Smooth muscle cell (in vitro differentiated cells): Measurements from ENCODE around the gene MEGF11. TPM values are rescaled to one million over a fixed set of nuclear protein-coding genes. Genes with fewer than 3 reads are reported as not detected.

Source experiments
- DNase-seq: peaks from one replicate; lab custom pipeline; 2025; ENCODE audit not compliant: unreplicated experiment; lab: John Stamatoyannopoulos, UW
- H2AFZ ChIP-seq: fragments of 200-600 bp; sonication (generic); 2 replicates; pipeline ENCODE4 v1.6.0; 2016; ENCODE audit warnings: antibody characterized with exemption, low read depth, mild to moderate bottlenecking
- H3F3A ChIP-seq: fragments of 200-600 bp; sonication (generic); 2 replicates; pipeline ENCODE4 v1.6.0; 2017; ENCODE audit warnings: antibody characterized with exemption, low read depth
- H3K27ac ChIP-seq: fragments of 200-600 bp; sonication (generic); 2 replicates; pipeline ENCODE4 v1.5.1; 2016; ENCODE audit warnings: low read depth, mild to moderate bottlenecking
- H3K27me3 ChIP-seq: fragments of 200-600 bp; sonication (generic); 2 replicates; pipeline ENCODE4 v1.6.1; 2016; ENCODE audit warnings: low read depth, mild to moderate bottlenecking
- H3K36me3 ChIP-seq: fragments of 200-600 bp; sonication (generic); 2 replicates; pipeline ENCODE4 v1.5.1; 2016; ENCODE audit warnings: low read depth
- H3K4me1 ChIP-seq: fragments of 200-600 bp; sonication (generic); 2 replicates; pipeline ENCODE4 v1.5.1; 2016; ENCODE audit warnings: low read depth
- H3K4me2 ChIP-seq: fragments of 200-600 bp; sonication (generic); 2 replicates; pipeline ENCODE4 v1.6.0; 2016; ENCODE audit warnings: mild to moderate bottlenecking
- H3K4me3 ChIP-seq: fragments of 200-600 bp; sonication (generic); 2 replicates; pipeline ENCODE4 v1.5.1; 2016; ENCODE audit warnings: mild to moderate bottlenecking
- H3K79me2 ChIP-seq: fragments of 200-600 bp; sonication (generic); 2 replicates; pipeline ENCODE4 v1.6.0; 2016; ENCODE audit warnings: low read depth, mild to moderate bottlenecking
- H3K9ac ChIP-seq: fragments of 200-600 bp; sonication (generic); 2 replicates; pipeline ENCODE4 v1.6.0; 2016; ENCODE audit warnings: low read depth
- H3K9me3 ChIP-seq: fragments of 200-600 bp; sonication (generic); replicated peaks from 2 replicates; pipeline ENCODE4 v1.5.1; 2016; ENCODE audit warnings: low read depth
- H4K20me1 ChIP-seq: fragments of 200-600 bp; sonication (generic); 2 replicates; pipeline ENCODE4 v1.6.0; 2016; ENCODE audit warnings: low read depth
- CTCF ChIP-seq: fragments of 200-600 bp; sonication (generic); IDR thresholded peaks from 2 replicates; pipeline ENCODE4 v1.5.1; 2017; ENCODE audit warnings: borderline replicate concordance, mild to moderate bottlenecking, antibody characterized with exemption; ENCODE audit not compliant: insufficient read depth, poor library complexity, severe bottlenecking
- WGBS: methylation state at CpG from one replicate; pipeline ENCODE4 v1.1.7; 2016; ENCODE audit warnings: low lambda C conversion rate; 5-methylcytosine and 5-hydroxymethylcytosine counted together
- polyA plus RNA-seq: library from polyadenylated mRNA; unstranded; fragments of >200 nt; fragmentation: Nextera tagmentation; extraction: Ambion mirVana; gene quantifications from 2 replicates; pipeline ENCODE4 v1.2.1, GENCODE V29; 2016
- total RNA-seq: library from RNA; depleted of rRNA; stranded (reverse); fragments of >200 nt; gene quantifications from 2 replicates; pipeline ENCODE4 v1.2.3, GENCODE V29; 2014

MEGF11 gene
- total and polyA plus RNA-seq, 2 experiments from 2014 or later = 0.08 TPM; not detected in 1

- Histone ChIP-seq H3K4me3 (no peak overlapping the region), H3K4me1 (no peaks in the 10 kb centered on the region), H3K9ac (no peak overlapping the region), H3K9me3 (no peaks in the 10 kb centered on the region), H4K20me1 (no peaks in the 10 kb centered on the region), H2AFZ (no peak overlapping the region), H3K27ac (no peak overlapping the region), H3K79me2 (no peaks in the 10 kb centered on the region), H3K4me2 (no peak overlapping the region), H3K27me3 (peaks cover 27% of the 10 kb centered on the region), H3K36me3 (no peaks in the 10 kb centered on the region), H3F3A (no peaks in the 10 kb centered on the region)
- no peak for TF ChIP-seq CTCF
- WGBS = 94% methylated on average over 3 of the region's 3 CpGs
- DNase-seq = no peak
These were observed 7.5 kb upstream of the MEGF11 start for GRCh38 chr15:66261056-66261455.

- H3K4me3 ChIP-seq = no peak overlapping the region
- no peaks in the 10 kb centered on the region for H3K79me2 ChIP-seq
- H3K9ac ChIP-seq = no peak overlapping the region
- no peak for DNase-seq
- H3F3A ChIP-seq = no peaks in the 10 kb centered on the region
- no peak overlapping the region for H3K4me2 ChIP-seq
- H4K20me1 ChIP-seq = peaks cover 7% of the 10 kb centered on the region
- no peaks in the 10 kb centered on the region for H3K9me3 ChIP-seq
- no peak overlapping the region for H2AFZ ChIP-seq
- no peaks in the 10 kb centered on the region for H3K36me3 ChIP-seq
- no peak for TF ChIP-seq CTCF
- peaks cover 15% of the 10 kb centered on the region for H3K4me1 ChIP-seq
- H3K27ac ChIP-seq = no peak overlapping the region
- H3K27me3 ChIP-seq = peaks cover 70% of the 10 kb centered on the region
- 80% methylated on average over 3 of the region's 3 CpGs for WGBS
These were observed 3.1 kb upstream of the MEGF11 start for GRCh38 chr15:66256692-66257091.

DNA sequence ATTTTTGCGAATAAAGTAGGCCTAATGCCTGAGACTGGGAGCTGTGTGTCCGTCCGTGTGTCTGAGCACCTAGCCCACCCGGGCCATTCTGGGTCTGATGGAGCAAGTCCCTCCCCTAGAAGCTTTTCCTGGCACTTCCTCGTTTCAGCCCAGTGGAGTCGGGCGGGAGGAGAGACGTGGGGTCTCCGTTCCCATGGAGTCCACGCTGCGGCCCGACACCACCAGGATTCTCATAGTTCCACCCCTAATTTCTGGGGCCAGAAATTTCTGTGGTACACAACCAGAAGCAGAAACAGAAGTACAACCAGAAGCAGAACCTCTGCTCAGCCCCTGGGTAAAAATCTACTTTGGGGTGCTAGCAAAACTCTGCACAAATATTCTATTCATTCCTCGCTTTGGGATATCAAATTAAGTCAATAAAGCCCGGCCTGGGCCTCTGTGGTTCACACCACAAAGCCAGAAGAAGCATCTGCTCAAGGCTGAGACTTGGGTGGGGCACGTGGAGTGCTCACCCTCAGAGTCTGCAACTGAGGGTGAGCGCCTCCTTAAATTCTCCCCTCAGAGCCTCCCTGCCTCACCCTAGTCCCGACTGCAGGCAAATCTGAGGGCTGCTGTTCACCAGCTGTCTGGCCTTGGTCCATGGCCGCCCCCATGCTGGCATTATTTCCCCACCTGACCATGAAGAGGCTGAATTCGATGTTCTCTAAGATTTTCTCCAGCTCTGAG, 1.6 kb upstream of the MEGF11 start:
- H3K4me2 ChIP-seq = no peak overlapping the region
- H3K9me3 ChIP-seq = no peaks in the 10 kb centered on the region
- no peak overlapping the region for H3K9ac ChIP-seq
- no peak for TF ChIP-seq CTCF
- peaks cover 18% of the 10 kb centered on the region for H3K4me1 ChIP-seq
- H3F3A ChIP-seq = no peaks in the 10 kb centered on the region
- no peaks in the 10 kb centered on the region for H3K79me2 ChIP-seq
- peaks cover 86% of the 10 kb centered on the region for H3K27me3 ChIP-seq
- no peak overlapping the region for H2AFZ ChIP-seq
- no peak overlapping the region for H3K4me3 ChIP-seq
- peaks cover 7% of the 10 kb centered on the region for H4K20me1 ChIP-seq
- WGBS = 37% methylated on average over 19 of the region's 19 CpGs
- no peaks in the 10 kb centered on the region for H3K36me3 ChIP-seq
- DNase-seq = no peak
- no peak overlapping the region for H3K27ac ChIP-seq
